Esophagus muscularis mucosa (tissue), 3 donors: ENCODE measurements around the gene GMDS.

Experiments
- POLR2A ChIP-seq: fragments of 450-650 bp; IDR thresholded peaks from one replicate; pipeline ENCODE4 v1.6.1; 2017; ENCODE audit warnings: antibody characterized with exemption, moderate library complexity, mild to moderate bottlenecking, low read depth
- POLR2AphosphoS5 ChIP-seq, 2 donors: sonication (generic); formaldehyde crosslinking; IDR thresholded peaks; one replicate each; pipeline ENCODE4 v1.6.1; 2017; ENCODE audit warnings: antibody characterized with exemption in 2 of 2
- TF ChIP-seq, protein P1 (sequence below), 3 experiments: fragments of 200-600 bp in 2 of 3; fragments of 450-650 bp in 1 of 3; sonication (generic) in 2 of 3; IDR thresholded peaks; one replicate each; pipeline ENCODE4 v1.5.1; 2017 to 2019; ENCODE audit warnings: antibody characterized with exemption in 3 of 3, mild to moderate bottlenecking in 2 of 3, moderate library complexity in 1 of 3

- TF ChIP-seq, protein P1, sequence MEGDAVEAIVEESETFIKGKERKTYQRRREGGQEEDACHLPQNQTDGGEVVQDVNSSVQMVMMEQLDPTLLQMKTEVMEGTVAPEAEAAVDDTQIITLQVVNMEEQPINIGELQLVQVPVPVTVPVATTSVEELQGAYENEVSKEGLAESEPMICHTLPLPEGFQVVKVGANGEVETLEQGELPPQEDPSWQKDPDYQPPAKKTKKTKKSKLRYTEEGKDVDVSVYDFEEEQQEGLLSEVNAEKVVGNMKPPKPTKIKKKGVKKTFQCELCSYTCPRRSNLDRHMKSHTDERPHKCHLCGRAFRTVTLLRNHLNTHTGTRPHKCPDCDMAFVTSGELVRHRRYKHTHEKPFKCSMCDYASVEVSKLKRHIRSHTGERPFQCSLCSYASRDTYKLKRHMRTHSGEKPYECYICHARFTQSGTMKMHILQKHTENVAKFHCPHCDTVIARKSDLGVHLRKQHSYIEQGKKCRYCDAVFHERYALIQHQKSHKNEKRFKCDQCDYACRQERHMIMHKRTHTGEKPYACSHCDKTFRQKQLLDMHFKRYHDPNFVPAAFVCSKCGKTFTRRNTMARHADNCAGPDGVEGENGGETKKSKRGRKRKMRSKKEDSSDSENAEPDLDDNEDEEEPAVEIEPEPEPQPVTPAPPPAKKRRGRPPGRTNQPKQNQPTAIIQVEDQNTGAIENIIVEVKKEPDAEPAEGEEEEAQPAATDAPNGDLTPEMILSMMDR (IDR thresholded peaks at IDR 0.05), result no peak
- TF ChIP-seq POLR2AphosphoS5 (IDR thresholded peaks at IDR 0.05), result no peak
- no peak for TF ChIP-seq POLR2A
These were observed 408.7 kb downstream of the GMDS start for GRCh38 chr6:1836690-1837089.
